GM12872 (cell line): Measurements from ENCODE around the gene CACNB3.

Experiments
- CTCF ChIP-seq: IDR thresholded peaks from 3 replicates; pipeline ENCODE4 v1.5.1; 2011; ENCODE audit warnings: low read depth, mild to moderate bottlenecking, low read length, moderate library complexity; ENCODE audit not compliant: insufficient read depth

CACNB3 gene

GRCh38 chr12:48789858-48790326 lies 28.4 kb upstream of the CACNB3 start:
- TF ChIP-seq CTCF: no peak

- no peak for TF ChIP-seq CTCF
Observed at GRCh38 chr12:48793696-48794095, 24.6 kb upstream of the CACNB3 start.

- no peak for TF ChIP-seq CTCF
Observed at GRCh38 chr12:48794870-48795269, 23.4 kb upstream of the CACNB3 start.

GRCh38 chr12:48795550-48796455 lies 22.5 kb upstream of the CACNB3 start:
- peak; percentile 97 for TF ChIP-seq CTCF

- TF ChIP-seq CTCF: no peak
Observed at GRCh38 chr12:48796976-48797375, 21.3 kb upstream of the CACNB3 start.

GRCh38 chr12:48800457-48800856 lies 17.8 kb upstream of the CACNB3 start:
- no peak for TF ChIP-seq CTCF

- no peak for TF ChIP-seq CTCF
Observed at GRCh38 chr12:48800971-48801370, 17.3 kb upstream of the CACNB3 start.
